ENCODE data around the gene SRSF8.

Gene SRSF8

DNA sequence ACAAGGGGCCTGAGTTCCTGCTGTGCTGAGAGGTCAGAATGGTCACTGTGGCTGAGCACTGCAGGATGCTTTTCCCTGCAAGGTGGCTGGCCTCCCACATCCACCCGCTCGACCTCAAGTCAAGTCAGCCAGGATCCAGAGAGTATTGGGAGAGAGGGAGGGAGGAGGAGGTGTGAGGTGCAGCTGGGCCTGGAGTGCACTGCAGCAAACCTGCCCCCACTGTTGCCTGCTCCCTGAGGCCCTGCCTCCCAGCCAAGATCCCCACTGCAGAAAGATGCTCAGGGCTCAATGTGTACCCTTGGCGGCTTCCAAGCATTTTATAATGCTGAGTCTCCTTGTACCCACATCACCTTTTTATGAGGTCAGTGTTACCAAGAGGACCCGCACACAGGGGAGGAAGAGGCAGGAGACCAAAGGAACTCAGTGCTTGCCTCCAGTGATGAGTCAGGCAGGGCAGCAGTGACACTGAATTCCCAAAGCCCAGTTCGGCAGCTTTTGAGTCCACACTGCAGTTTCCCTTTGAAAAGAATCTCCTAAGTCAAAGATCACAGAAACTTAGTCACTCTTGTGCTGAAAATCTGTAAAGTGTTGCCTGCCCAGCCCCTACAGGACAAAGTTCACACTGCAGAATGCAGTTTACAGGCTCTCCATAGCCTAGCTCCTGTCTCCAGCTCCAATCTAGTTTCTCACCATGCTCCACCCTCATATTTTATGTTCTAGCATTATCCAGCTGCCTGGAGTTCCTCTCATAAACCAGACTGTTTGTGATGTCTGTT, 26.0 kb downstream of the SRSF8 start:
- peak overlapping the region; percentile 96 for H3K4me3 ChIP-seq
- H3K9ac ChIP-seq: peak overlapping the region; percentile 91
- 0 out of 2 replicates have a peak, but pooled peaks cover 13% of the 10 kb centered on the region for H3K36me3 ChIP-seq
- H3K27ac ChIP-seq: peak overlapping the region; percentile 87
- H4K20me1 ChIP-seq: peaks cover 14% of the 10 kb centered on the region; the same call in 1 of the 2 replicates
- H3K9me3 ChIP-seq: no peaks in the 10 kb centered on the region
- TF ChIP-seq Cebpa-rat (IDR thresholded peaks at IDR 0.05): no peak
- H3K4me1 ChIP-seq: peaks cover 87% of the 10 kb centered on the region
- peak overlapping the region; percentile 98 for H3K4me2 ChIP-seq
- no peaks in the 10 kb centered on the region for H3K27me3 ChIP-seq

DNA sequence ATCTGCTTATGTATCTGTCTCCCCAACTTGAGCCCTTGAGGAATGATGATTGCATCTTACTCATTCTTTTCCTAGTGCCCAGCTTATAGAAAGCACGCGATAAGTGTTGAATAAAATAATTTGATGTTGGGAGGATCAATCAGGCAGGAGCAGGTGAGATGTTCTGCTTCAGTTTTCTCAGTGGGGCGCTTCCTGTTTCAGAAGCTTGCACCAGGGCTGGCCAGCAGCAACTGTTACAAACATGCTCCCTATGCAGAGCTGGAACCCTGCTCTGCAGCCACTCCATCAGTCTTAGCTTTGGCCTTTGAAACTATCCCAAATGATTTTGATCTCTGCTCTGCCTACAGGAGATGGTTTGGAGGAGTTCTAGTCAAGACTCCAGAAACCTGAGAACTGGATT, 26.8 kb downstream of the SRSF8 start:
- Histone ChIP-seq H3K27ac (peak overlapping the region; percentile 87; the same call in 1 of the 2 replicates), H3K27me3 (no peaks in the 10 kb centered on the region), H3K9ac (0 out of 2 replicates have a peak overlapping the region, but pooled peaks have one; percentile 1), H3K4me1 (peaks cover 87% of the 10 kb centered on the region), H3K4me2 (peak overlapping the region; percentile 98), H3K9me3 (no peaks in the 10 kb centered on the region), H3K4me3 (peak overlapping the region; percentile 96; the same call in 1 of the 2 replicates), H3K36me3 (peaks cover 20% of the 10 kb centered on the region; the same call in 1 of the 2 replicates), H4K20me1 (peaks cover 14% of the 10 kb centered on the region; the same call in 1 of the 2 replicates)
- no peak for TF ChIP-seq Cebpa-rat (IDR thresholded peaks at IDR 0.05)

GRCh38 chr11:95095858-95096587, 29.3 kb downstream of the SRSF8 start:
- Histone ChIP-seq H3K36me3 (peaks cover 42% of the 10 kb centered on the region), H3K27ac (peak overlapping the region; percentile 79), H3K4me3 (peak overlapping the region; percentile 8), H3K27me3 (no peaks in the 10 kb centered on the region), H3K9me3 (no peaks in the 10 kb centered on the region; the same call in 1 of the 2 replicates), H3K4me1 (peaks cover 100% of the 10 kb centered on the region), H3K4me2 (peak overlapping the region; percentile 98), H4K20me1 (0 out of 2 replicates have a peak, but pooled peaks cover 7% of the 10 kb centered on the region), H3K9ac (peak overlapping the region; percentile 25; the same call in 1 of the 2 replicates)
- no peak for TF ChIP-seq Cebpa-rat (IDR thresholded peaks at IDR 0.05)

DNA sequence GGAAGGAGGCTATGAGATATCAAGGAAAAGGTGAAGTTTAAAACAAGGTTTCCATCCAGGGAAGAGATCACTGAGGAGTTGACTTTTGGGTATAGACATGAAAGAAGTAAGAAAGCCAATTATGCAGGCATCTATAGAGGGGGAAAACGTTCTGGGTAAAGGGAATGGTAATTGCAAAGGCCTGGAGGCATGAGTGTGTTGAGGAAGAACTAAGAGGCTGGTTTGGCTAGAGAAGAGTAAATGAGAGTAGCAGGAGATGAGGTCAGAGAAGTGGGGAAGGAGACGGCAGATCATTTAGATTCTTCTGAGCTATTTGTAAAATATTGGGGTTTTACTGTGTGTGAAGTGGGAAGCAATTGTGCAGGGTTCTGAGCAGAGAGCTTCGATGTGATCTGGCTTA, 30.5 kb downstream of the SRSF8 start:
- H3K9me3 ChIP-seq: no peaks in the 10 kb centered on the region; the same call in 1 of the 2 replicates
- H3K4me3 ChIP-seq: 0 out of 2 replicates have a peak overlapping the region, but pooled peaks have one; percentile 8
- no peak for TF ChIP-seq Cebpa-rat (IDR thresholded peaks at IDR 0.05)
- H3K4me1 ChIP-seq: peaks cover 100% of the 10 kb centered on the region
- H3K9ac ChIP-seq: no peak overlapping the region; the same call in 1 of the 2 replicates
- peak overlapping the region; percentile 98 for H3K4me2 ChIP-seq
- peaks cover 49% of the 10 kb centered on the region for H3K36me3 ChIP-seq
- H3K27me3 ChIP-seq: no peaks in the 10 kb centered on the region
- peaks cover 10% of the 10 kb centered on the region; the same call in 1 of the 2 replicates for H4K20me1 ChIP-seq
- peak overlapping the region; percentile 79 for H3K27ac ChIP-seq

DNA sequence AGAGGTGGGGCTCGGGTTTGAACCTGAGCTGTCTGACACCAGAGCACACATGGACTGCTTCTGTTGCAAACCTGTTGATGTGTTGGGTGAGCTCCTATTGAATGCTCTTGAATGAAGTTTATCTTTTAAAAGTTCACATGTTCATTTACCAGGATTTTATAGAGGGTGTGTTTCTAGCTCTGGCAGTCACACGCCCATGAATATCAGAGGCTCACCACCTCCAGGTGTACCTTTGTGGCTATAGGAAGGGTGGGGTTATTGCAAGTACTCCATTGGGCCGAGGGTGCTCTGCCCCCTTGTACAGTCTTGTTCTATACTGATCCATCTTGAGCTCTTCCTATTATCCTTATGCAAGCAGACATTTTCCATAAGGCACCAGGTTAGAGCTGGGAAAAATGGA, 32.1 kb downstream of the SRSF8 start:
- Histone ChIP-seq H3K27me3 (no peaks in the 10 kb centered on the region), H3K27ac (0 out of 2 replicates have a peak overlapping the region, but pooled peaks have one; percentile 35), H4K20me1 (peaks cover 21% of the 10 kb centered on the region), H3K4me1 (peaks cover 100% of the 10 kb centered on the region), H3K36me3 (peaks cover 63% of the 10 kb centered on the region), H3K9ac (no peak overlapping the region), H3K4me2 (peak overlapping the region; percentile 98), H3K4me3 (no peak overlapping the region), H3K9me3 (no peaks in the 10 kb centered on the region; the same call in 1 of the 2 replicates)
- TF ChIP-seq Cebpa-rat (IDR thresholded peaks at IDR 0.05): no peak

DNA sequence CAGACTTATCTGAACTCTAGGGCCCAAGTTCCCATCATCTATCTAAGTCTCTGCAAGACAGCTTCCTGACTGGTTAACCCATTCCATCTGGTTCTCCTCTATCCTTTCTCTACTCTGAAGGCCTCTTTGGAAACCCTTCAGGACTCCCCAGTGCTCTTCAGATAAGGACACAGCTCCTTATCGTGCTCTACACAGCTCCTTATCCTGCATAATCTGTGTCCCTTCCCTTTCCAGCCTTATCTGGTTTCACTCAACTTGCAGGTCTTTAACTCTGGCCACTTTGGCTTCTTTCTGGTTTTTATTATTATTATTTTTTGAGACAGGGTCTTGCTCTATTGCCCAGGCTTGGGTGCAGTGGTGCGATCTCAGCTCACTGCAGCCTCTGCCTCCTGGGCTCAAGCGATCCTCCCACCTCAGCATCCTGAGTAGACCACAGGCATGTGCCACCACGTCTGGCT, 33.5 kb downstream of the SRSF8 start:
- Histone ChIP-seq H4K20me1 (peaks cover 34% of the 10 kb centered on the region), H3K9me3 (no peaks in the 10 kb centered on the region; the same call in 1 of the 2 replicates), H3K4me2 (peak overlapping the region; percentile 98), H3K9ac (no peak overlapping the region), H3K4me3 (no peak overlapping the region), H3K36me3 (peaks cover 65% of the 10 kb centered on the region), H3K4me1 (peaks cover 100% of the 10 kb centered on the region), H3K27me3 (no peaks in the 10 kb centered on the region), H3K27ac (no peak overlapping the region)
- TF ChIP-seq Cebpa-rat (IDR thresholded peaks at IDR 0.05): no peak

DNA sequence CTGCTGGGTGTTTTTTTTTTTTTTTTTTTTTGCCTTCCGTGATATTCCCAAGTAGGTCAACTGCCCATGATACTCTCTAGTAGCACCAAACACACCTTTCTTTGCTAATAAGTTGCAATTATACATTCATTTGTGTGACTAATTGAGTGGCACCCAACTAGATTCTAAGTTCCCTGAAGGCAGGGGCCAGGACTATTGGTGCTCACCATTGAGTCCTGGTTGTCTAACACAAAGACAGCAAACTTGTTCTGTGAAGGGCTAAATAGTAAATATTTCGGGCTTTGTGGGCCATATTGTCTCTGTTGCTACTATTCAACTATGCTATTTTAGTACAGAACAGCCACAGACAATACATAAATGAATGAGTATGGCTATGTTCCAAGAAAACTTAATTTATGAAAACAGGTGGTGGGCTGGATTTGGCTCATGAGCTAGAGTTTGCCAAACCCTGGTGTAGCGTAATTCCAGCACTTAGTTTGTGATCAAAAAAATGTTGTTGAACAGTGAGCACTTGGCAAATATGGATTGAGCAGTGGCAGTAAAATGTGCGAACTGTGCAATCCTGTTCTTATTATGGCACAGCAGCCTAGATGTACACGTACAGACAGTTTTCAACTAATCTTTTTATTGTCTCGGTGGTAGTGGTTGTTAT, 34.3 kb downstream of the SRSF8 start:
- peaks cover 99% of the 10 kb centered on the region for H3K4me1 ChIP-seq
- peaks cover 69% of the 10 kb centered on the region for H3K36me3 ChIP-seq

GRCh38 chr11:95101935-95102334, 35.2 kb downstream of the SRSF8 start:
- TF ChIP-seq Cebpa-rat (IDR thresholded peaks at IDR 0.05): no peak
- Histone ChIP-seq H3K9ac (no peak overlapping the region), H3K27me3 (no peaks in the 10 kb centered on the region), H3K36me3 (peaks cover 72% of the 10 kb centered on the region), H3K4me1 (peaks cover 99% of the 10 kb centered on the region), H3K4me2 (0 out of 2 replicates have a peak overlapping the region, but pooled peaks have one; percentile 3), H3K4me3 (no peak overlapping the region), H4K20me1 (peaks cover 52% of the 10 kb centered on the region), H3K27ac (no peak overlapping the region), H3K9me3 (no peaks in the 10 kb centered on the region; the same call in 1 of the 2 replicates)

More for the DNA sequence above, 34.3 kb downstream of the SRSF8 start:
- Histone ChIP-seq H3K9ac (no peak overlapping the region), H4K20me1 (peaks cover 42% of the 10 kb centered on the region), H3K27me3 (no peaks in the 10 kb centered on the region), H3K27ac (no peak overlapping the region), H3K4me2 (peak overlapping the region; percentile 98), H3K9me3 (no peaks in the 10 kb centered on the region; the same call in 1 of the 2 replicates), H3K4me3 (no peak overlapping the region)
- TF ChIP-seq Cebpa-rat (IDR thresholded peaks at IDR 0.05): no peak

DNA sequence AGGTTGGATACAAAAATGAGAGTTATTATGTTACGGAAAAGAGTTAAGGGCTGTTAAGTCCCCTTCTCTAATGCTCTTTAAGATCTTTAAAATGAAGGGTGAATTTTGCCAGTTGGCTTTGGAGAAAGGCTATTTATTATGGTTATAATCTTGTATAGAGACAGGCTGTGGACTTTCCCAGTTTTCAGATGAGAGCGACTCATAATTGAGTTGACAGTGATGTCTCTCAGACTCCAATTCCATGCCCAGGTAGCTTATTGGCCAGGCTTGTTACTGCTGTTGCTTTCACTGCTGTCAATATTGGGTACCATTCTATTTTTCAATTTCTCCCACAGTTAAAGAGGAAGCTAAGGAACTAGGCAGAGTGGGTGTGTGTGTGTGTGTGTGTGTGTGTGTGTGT, 36.0 kb downstream of the SRSF8 start:
- peaks cover 72% of the 10 kb centered on the region for H3K36me3 ChIP-seq
- H3K27me3 ChIP-seq: no peaks in the 10 kb centered on the region
- TF ChIP-seq Cebpa-rat (IDR thresholded peaks at IDR 0.05): no peak
- no peak overlapping the region for H3K9ac ChIP-seq
- peaks cover 60% of the 10 kb centered on the region for H4K20me1 ChIP-seq
- H3K4me3 ChIP-seq: no peak overlapping the region
- no peak overlapping the region for H3K27ac ChIP-seq
- peak overlapping the region; percentile 21; the same call in 1 of the 2 replicates for H3K4me2 ChIP-seq
- H3K9me3 ChIP-seq: no peaks in the 10 kb centered on the region; the same call in 1 of the 2 replicates
- H3K4me1 ChIP-seq: peaks cover 99% of the 10 kb centered on the region
